HAP-1 (cell line): ENCODE data around the gene HOXA10.

Source experiments
- DNase-seq, 2 experiments: peaks; one replicate each; pipeline ENCODE4 v3.0.0-alpha.2; 2016 to 2020; ENCODE audit warnings: low spot score in 2 of 2
- H3K27me3 ChIP-seq: fragments of 250-450 bp; sonication (Bioruptor Pico); 2 replicates; pipeline ENCODE4 v1.5.1; 2020; ENCODE audit warnings: low read depth, mild to moderate bottlenecking, moderate library complexity
- H3K36me3 ChIP-seq: fragments of 250-450 bp; sonication (Bioruptor Pico); replicated peaks from 2 replicates; pipeline ENCODE4 v1.5.1; 2020; ENCODE audit warnings: mild to moderate bottlenecking
- H3K4me1 ChIP-seq: fragments of 250-450 bp; sonication (Bioruptor Pico); 2 replicates; pipeline ENCODE4 v1.5.1; 2020; ENCODE audit warnings: mild to moderate bottlenecking
- H3K4me3 ChIP-seq: fragments of 250-450 bp; sonication (Bioruptor Pico); 2 replicates; pipeline ENCODE4 v1.5.1; 2020; ENCODE audit warnings: mild to moderate bottlenecking, moderate library complexity
- H3K9me3 ChIP-seq: fragments of 250-450 bp; sonication (Bioruptor Pico); 2 replicates; pipeline ENCODE4 v1.5.1; 2020; ENCODE audit warnings: mild to moderate bottlenecking, moderate library complexity
- in situ Hi-C: fragments of 300-500 bp; cut with MboI; formaldehyde crosslinking; loops from 3 replicates; pipeline ENCODE4 v1.14.3; 2020; ENCODE audit warnings: low sequenced_read_pairs, inconsistent platforms, mixed read lengths

HOXA10 gene

DNA sequence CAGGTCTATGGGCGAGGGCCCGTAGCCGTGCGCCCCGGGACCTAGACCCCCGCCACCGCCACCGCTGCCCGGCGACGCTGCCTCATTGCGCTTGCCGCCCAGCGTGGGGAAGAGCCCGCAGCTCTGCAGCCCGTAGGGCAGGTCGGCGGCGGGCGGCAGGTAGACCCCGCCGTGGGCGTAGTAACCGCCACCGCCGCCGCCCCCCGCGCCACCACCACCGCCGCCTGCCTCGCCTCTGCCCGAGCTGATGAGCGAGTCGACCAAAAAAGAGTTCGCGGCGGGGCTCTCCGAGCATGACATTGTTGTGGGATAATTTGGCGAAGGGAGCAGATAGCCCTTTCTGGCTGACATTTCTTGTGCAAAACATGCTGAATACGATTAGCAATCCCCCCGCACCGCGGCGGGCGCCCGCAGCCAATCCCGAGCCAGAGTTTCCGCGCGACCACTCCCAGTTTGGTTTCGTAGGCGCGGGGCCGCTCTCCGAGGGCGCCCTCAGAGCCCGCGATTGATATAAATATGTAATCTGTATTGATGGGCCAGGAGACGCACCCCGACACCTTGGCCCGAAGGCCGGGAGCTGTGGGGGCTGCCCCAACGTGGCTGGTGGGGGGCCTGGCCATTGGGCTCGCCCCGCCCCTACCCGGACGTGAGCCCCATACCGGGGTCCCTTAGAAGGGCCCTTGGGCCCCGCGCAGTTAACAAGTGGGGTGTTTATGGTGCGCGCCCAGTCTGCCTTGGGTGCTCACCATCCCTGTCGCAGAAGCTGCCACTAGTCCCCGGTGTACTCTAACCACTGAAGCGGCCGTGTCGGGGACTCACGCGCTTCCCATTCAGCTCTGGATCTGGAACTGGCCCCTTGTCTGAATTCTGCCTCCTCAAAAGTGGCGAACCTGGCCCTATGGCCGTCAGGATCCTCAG, at the start of gene HOXA10:
TSS of gene HOXA10 (minus strand) at position 365 of the 918 bp plus-strand sequence. CDS start at position 351, 14 bp downstream.
- peaks cover 11% of the 10 kb centered on the region for H3K4me1 ChIP-seq
- peak; percentile 68 to 83 for DNase-seq
- peaks cover 15% of the 10 kb centered on the region for H3K36me3 ChIP-seq
- H3K9me3 ChIP-seq = no peaks in the 10 kb centered on the region
- in situ Hi-C loops = loop anchor here (25.0 kb wide), 1 partner anchor 962 kb away; the partner anchor contains the start of genes CBX3 and HNRNPA2B1
- H3K27me3 ChIP-seq = no peaks in the 10 kb centered on the region
- H3K4me3 ChIP-seq = peak within 1 kb of the TSS; percentile 70

DNA sequence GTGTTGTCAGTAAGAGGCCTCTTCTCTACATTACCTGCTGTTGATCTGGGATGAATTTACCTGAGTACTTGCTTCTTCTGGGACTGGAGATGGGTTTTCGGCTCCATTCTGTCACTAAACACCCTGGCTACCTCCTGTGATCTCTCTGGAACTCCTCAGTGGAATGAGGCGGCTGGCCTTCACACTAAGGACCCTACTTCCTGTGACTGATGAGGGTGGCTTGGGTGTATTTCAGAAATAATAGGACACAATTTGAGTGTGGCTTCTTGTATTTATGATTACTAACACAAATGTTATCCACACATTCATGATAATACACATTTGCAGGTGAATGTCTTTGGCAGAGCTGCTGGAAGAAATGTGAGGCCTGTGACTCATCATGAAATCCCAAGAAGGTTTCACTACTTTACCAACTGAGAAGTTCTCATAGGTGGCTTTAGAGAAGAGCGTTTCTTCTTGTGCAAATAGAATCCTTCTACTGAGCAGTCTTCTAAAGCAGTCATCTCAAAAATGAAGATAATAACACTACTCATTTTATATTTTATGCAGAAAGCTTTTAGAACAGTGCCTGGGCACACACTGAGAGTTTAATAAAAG, 47.2 kb upstream of the HOXA10 start:
- in situ Hi-C loops = no loop called here
- Histone ChIP-seq H3K27me3 (no peaks in the 10 kb centered on the region), H3K36me3 (no peaks in the 10 kb centered on the region), H3K4me3 (no peak overlapping the region), H3K9me3 (no peaks in the 10 kb centered on the region), H3K4me1 (peaks cover 37% of the 10 kb centered on the region)
- peak in 1 of 2 experiments; percentile 6 for DNase-seq

GRCh38 chr7:27220440-27220955, 46.4 kb upstream of the HOXA10 start:
- in situ Hi-C loops = no loop called here

GRCh38 chr7:27219821-27220220, 45.7 kb upstream of the HOXA10 start:
- Histone ChIP-seq H3K4me3 (no peak overlapping the region), H3K36me3 (no peaks in the 10 kb centered on the region), H3K4me1 (peaks cover 33% of the 10 kb centered on the region), H3K9me3 (no peaks in the 10 kb centered on the region), H3K27me3 (no peaks in the 10 kb centered on the region)
- no peak for DNase-seq
- in situ Hi-C loops = no loop called here

More at GRCh38 chr7:27220440-27220955, 46.4 kb upstream of the HOXA10 start:
- H3K4me1 ChIP-seq = peaks cover 37% of the 10 kb centered on the region
- peak in 1 of 2 experiments; percentile 5 for DNase-seq
- H3K4me3 ChIP-seq = no peak overlapping the region
- H3K9me3 ChIP-seq = no peaks in the 10 kb centered on the region
- H3K36me3 ChIP-seq = no peaks in the 10 kb centered on the region
- no peaks in the 10 kb centered on the region for H3K27me3 ChIP-seq

DNA sequence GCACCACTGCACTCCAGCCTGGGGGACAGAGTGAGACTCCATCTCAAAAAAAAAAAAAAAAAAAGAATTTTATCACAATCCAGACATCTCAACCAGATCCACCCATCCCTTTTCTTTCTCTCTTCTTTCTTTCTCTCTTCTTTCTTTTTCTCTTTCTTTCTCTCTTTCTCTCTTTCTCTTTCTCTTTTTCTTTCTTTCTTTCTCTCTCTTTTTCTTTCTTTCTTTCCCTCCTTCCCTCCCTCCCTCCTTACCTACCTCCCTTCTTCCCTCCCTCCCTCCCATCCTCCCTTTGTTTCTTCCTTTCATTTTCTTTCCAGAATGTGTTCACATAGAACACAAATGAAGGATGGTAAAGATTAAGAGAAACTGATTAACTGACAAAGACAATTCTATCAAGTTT, 43.8 kb upstream of the HOXA10 start:
- H3K27me3 ChIP-seq = no peaks in the 10 kb centered on the region
- H3K36me3 ChIP-seq = no peaks in the 10 kb centered on the region
- H3K4me3 ChIP-seq = no peak overlapping the region
- in situ Hi-C loops = no loop called here
- H3K4me1 ChIP-seq = peaks cover 16% of the 10 kb centered on the region
- DNase-seq = no peak
- no peaks in the 10 kb centered on the region for H3K9me3 ChIP-seq

- Histone ChIP-seq H3K27me3 (no peaks in the 10 kb centered on the region), H3K36me3 (no peaks in the 10 kb centered on the region), H3K4me3 (no peak overlapping the region), H3K4me1 (peaks cover 9% of the 10 kb centered on the region), H3K9me3 (no peaks in the 10 kb centered on the region)
- in situ Hi-C loops = no loop called here
- no peak for DNase-seq
Observed at GRCh38 chr7:27215356-27215755, 41.2 kb upstream of the HOXA10 start.

- Histone ChIP-seq H3K4me3 (no peak overlapping the region), H3K36me3 (no peaks in the 10 kb centered on the region), H3K4me1 (peaks cover 9% of the 10 kb centered on the region), H3K9me3 (no peaks in the 10 kb centered on the region), H3K27me3 (no peaks in the 10 kb centered on the region)
- in situ Hi-C loops = no loop called here
- no peak for DNase-seq
Observed at GRCh38 chr7:27214239-27214950, 40.3 kb upstream of the HOXA10 start.

- Histone ChIP-seq H3K9me3 (no peaks in the 10 kb centered on the region), H3K4me3 (no peak overlapping the region), H3K27me3 (no peaks in the 10 kb centered on the region), H3K36me3 (no peaks in the 10 kb centered on the region), H3K4me1 (peaks cover 13% of the 10 kb centered on the region)
- in situ Hi-C loops = no loop called here
- no peak for DNase-seq
Observed at GRCh38 chr7:27213433-27214238, 39.5 kb upstream of the HOXA10 start.

- Histone ChIP-seq H3K4me3 (no peak overlapping the region), H3K27me3 (no peaks in the 10 kb centered on the region)
- in situ Hi-C loops = no loop called here
Observed at GRCh38 chr7:27212497-27213432, 38.6 kb upstream of the HOXA10 start.

GRCh38 chr7:27211764-27212204, 37.7 kb upstream of the HOXA10 start:
- DNase-seq = no peak
- Histone ChIP-seq H3K36me3 (no peaks in the 10 kb centered on the region), H3K4me3 (no peak overlapping the region), H3K27me3 (no peaks in the 10 kb centered on the region), H3K9me3 (no peaks in the 10 kb centered on the region), H3K4me1 (peaks cover 31% of the 10 kb centered on the region)
- in situ Hi-C loops = no loop called here

More at GRCh38 chr7:27212497-27213432, 38.6 kb upstream of the HOXA10 start:
- H3K36me3 ChIP-seq = no peaks in the 10 kb centered on the region
- DNase-seq = no peak
- H3K9me3 ChIP-seq = no peaks in the 10 kb centered on the region
- peaks cover 21% of the 10 kb centered on the region for H3K4me1 ChIP-seq

- no peaks in the 10 kb centered on the region for H3K36me3 ChIP-seq
- H3K27me3 ChIP-seq = no peaks in the 10 kb centered on the region
- H3K9me3 ChIP-seq = no peaks in the 10 kb centered on the region
- H3K4me1 ChIP-seq = peaks cover 38% of the 10 kb centered on the region
- in situ Hi-C loops = no loop called here
- H3K4me3 ChIP-seq = no peak overlapping the region
- no peak for DNase-seq
Observed at GRCh38 chr7:27211084-27211446, 36.9 kb upstream of the HOXA10 start.

- H3K4me3 ChIP-seq = no peak overlapping the region
- no peaks in the 10 kb centered on the region for H3K27me3 ChIP-seq
- H3K36me3 ChIP-seq = no peaks in the 10 kb centered on the region; the same call in 1 of the 2 replicates
- DNase-seq = peak; percentile 63 to 83
- no peaks in the 10 kb centered on the region for H3K9me3 ChIP-seq
- peaks cover 43% of the 10 kb centered on the region for H3K4me1 ChIP-seq
- in situ Hi-C loops = no loop called here
Observed at GRCh38 chr7:27210441-27211083, 36.4 kb upstream of the HOXA10 start.
